Suprapubic skin (tissue), 4 donors: ENCODE measurements around the gene SORCS2.

ENCODE experiments used
- CTCF ChIP-seq, 2 donors: fragments of 200-600 bp in 1 of 2; fragments of 450-650 bp in 1 of 2; sonication (generic) in 1 of 2; IDR thresholded peaks; one replicate each; pipeline ENCODE4 v1.5.1; 2016 to 2019; ENCODE audit warnings: antibody characterized with exemption in 2 of 2, mild to moderate bottlenecking in 1 of 2, moderate library complexity in 1 of 2
- EP300 ChIP-seq: sonication (generic); formaldehyde crosslinking; IDR thresholded peaks from one replicate; pipeline ENCODE4 v1.6.1; 2017; ENCODE audit warnings: antibody characterized with exemption
- POLR2A ChIP-seq, 2 donors: fragments of 450-650 bp; IDR thresholded peaks; one replicate each; pipeline ENCODE4 v1.6.1; 2017; ENCODE audit warnings: antibody characterized with exemption in 2 of 2, mild to moderate bottlenecking in 2 of 2, moderate library complexity in 2 of 2
- POLR2AphosphoS5 ChIP-seq, 3 donors: sonication (generic); formaldehyde crosslinking; IDR thresholded peaks; one replicate each; pipeline ENCODE4 v1.6.1; 2017; ENCODE audit warnings: antibody characterized with exemption in 3 of 3

DNA sequence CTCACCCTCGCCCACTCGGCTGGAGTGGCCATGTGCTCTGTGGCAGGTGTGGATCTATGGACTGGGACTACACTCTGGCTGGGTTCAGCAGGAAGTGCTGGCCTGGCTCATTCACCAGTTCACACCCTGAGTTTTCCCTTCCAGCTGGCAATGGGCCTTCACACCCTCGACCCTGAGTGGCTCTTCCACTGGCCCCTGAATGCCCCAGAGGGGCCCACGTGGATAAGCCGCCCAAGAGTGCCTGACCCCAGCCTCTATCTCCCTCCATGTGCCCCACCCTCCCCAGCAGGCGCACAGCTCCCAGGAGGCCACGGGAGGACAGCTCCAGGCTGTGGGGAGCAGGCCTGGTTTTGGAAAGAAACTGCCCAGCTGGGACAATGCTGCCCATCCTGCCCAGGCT is 513.3 kb downstream of the SORCS2 start:
- TF ChIP-seq CTCF (IDR thresholded peaks at IDR 0.05) (no peak), POLR2A (IDR thresholded peaks at IDR 0.05) (no peak), EP300 (no peak), POLR2AphosphoS5 (IDR thresholded peaks at IDR 0.05) (no peak)
